Measurements from ENCODE around the gene TMEM175. TPM values are rescaled to one million over a fixed set of nuclear protein-coding genes. Genes with fewer than 3 reads are reported as not detected.

The TMEM175 gene
- total and polyA plus RNA-seq, 2 of the 4 experiments (the other 2 are of a cell fraction) = 7.7 to 41.9 TPM

DNA sequence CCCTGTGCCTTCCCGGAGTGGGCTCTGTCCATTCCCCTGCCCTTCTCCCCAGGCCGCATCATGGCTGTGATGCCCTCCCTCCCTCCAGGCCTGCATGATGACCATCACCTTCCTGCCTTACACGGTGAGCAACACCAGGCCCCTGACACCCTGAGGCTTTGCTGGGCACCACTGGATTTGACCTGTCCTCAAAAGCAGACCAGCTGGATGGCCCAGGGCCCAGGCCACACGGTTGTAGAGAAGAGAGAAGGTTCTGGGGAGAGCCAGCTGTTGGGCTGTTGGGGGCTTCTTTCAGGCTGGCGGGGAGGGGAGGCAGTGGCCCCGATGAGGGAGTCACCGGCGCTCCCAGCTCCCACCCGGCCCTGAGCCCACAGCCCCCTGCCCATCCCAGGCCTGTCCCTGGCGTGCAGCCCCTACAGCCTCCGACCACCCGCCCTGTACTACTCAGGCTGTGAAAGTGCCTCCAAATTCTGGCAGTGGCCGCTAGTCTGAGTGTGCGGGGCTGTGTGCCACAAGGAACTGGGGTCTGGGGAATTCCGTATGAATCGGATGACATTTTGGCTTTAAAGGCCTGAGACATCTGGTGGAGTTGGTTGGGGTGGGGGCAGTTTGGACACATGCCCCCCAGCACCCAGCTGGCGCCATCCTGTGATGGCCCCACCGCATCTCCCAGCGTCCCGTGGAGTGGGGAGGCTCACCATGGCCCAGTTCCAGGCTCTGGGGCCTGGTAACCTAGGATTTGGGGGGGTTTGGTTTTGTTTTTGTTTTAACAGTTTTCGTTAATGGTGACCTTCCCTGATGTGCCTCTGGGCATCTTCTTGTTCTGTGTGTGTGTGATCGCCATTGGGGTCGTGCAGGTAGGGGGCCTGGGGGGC is 19.6 kb downstream of the TMEM175 start:
- no peak overlapping the region for H2AFZ ChIP-seq (replicated peaks; ENCODE audit: low read length, poor library complexity)
- no peak overlapping the region for H2AK9ac ChIP-seq (replicated peaks; ENCODE audit: low read depth, low read length, poor library complexity)
- DNase-seq = no peak
- no peak overlapping the region for H2BK120ac ChIP-seq (ENCODE audit: low read depth, low read length)
- no peak overlapping the region for H3K27ac ChIP-seq (ENCODE audit: insufficient read depth, low read length)
- H3K9me3 ChIP-seq (ENCODE audit: control insufficient read depth, insufficient read depth, low read length) = no peaks in the 10 kb centered on the region
- 0 out of 2 replicates have a peak, but pooled peaks cover 5% of the 10 kb centered on the region for H3K9me1 ChIP-seq (ENCODE audit: insufficient read depth, low read length)
- no peak overlapping the region for H3K18ac ChIP-seq (ENCODE audit: low read depth, low read length)
- H4K20me1 ChIP-seq (ENCODE audit: insufficient read depth, low read length) = peaks cover 7% of the 10 kb centered on the region; the same call in 1 of the 2 replicates
- no peak overlapping the region for H4K5ac ChIP-seq (ENCODE audit: low read depth, low read length)
- H4K91ac ChIP-seq (ENCODE audit: insufficient read depth, low read depth, low read length) = no peak overlapping the region
- H3K4ac ChIP-seq (ENCODE audit: low read depth, low read length) = no peak overlapping the region
- no peaks in the 10 kb centered on the region for H3K27me3 ChIP-seq (ENCODE audit: control insufficient read depth, insufficient read depth, low read length)
- intact Hi-C loops (cut with micrococcal nuclease) (no loop called here), in situ Hi-C loops (cut with MboI; ENCODE audit: low sequenced_read_pairs) (no loop called here), dilution Hi-C loops (cut with HindIII; ENCODE audit: low sequenced_read_pairs, unreplicated experiment) (no loop called here)
- no peak overlapping the region for H3K23ac ChIP-seq (ENCODE audit: low read depth, low read length)
- WGBS, 2 experiments (ENCODE audit: extremely low coverage in 2 of 2, insufficient read length in 1 of 2) = 70% methylated on average over 2 of the region's 23 CpGs; no CpG with 5 or more reads in 1 of the 2 experiments
- no peak overlapping the region for H3K4me3 ChIP-seq (ENCODE audit: insufficient read depth, low read depth, low read length)
- peaks cover 7% of the 10 kb centered on the region for H3K36me3 ChIP-seq (ENCODE audit: control insufficient read depth, insufficient read depth, low read length)
- no peak overlapping the region for H2AK5ac ChIP-seq (ENCODE audit: low read depth, low read length)
- no peak overlapping the region for H2BK5ac ChIP-seq (ENCODE audit: low read depth, low read length, poor library complexity, severe bottlenecking)
- BruUV-seq (replicated peaks) = no TSS peak
- no peak overlapping the region for H3K14ac ChIP-seq (replicated peaks; ENCODE audit: low read depth, low read length)
- no peak overlapping the region for H2BK15ac ChIP-seq (ENCODE audit: low read depth, low read length)
- no peak for TF ChIP-seq SMC3 (IDR thresholded peaks at IDR 0.05; ENCODE audit: low read depth, low read length)
- no peak for TF ChIP-seq MAFK (IDR thresholded peaks at IDR 0.05; ENCODE audit: low read depth, low read length)
- no peak for TF ChIP-seq MXI1 (IDR thresholded peaks at IDR 0.05; ENCODE audit: borderline replicate concordance, low read depth, low read length)
- TF ChIP-seq RCOR1 (IDR thresholded peaks at IDR 0.05; ENCODE audit: insufficient replicate concordance, low read length) = no peak
- no peak for TF ChIP-seq NFE2L2 (IDR thresholded peaks at IDR 0.05; ENCODE audit: low read depth, low read length)
- TF ChIP-seq, protein P1, sequence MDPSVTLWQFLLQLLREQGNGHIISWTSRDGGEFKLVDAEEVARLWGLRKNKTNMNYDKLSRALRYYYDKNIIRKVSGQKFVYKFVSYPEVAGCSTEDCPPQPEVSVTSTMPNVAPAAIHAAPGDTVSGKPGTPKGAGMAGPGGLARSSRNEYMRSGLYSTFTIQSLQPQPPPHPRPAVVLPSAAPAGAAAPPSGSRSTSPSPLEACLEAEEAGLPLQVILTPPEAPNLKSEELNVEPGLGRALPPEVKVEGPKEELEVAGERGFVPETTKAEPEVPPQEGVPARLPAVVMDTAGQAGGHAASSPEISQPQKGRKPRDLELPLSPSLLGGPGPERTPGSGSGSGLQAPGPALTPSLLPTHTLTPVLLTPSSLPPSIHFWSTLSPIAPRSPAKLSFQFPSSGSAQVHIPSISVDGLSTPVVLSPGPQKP (IDR thresholded peaks at IDR 0.05; ENCODE audit: borderline replicate concordance, low read depth, low read length) = no peak
- TF ChIP-seq CEBPB (IDR thresholded peaks at IDR 0.05; ENCODE audit: low read depth, low read length) = no peak
- TF ChIP-seq, protein P2, sequence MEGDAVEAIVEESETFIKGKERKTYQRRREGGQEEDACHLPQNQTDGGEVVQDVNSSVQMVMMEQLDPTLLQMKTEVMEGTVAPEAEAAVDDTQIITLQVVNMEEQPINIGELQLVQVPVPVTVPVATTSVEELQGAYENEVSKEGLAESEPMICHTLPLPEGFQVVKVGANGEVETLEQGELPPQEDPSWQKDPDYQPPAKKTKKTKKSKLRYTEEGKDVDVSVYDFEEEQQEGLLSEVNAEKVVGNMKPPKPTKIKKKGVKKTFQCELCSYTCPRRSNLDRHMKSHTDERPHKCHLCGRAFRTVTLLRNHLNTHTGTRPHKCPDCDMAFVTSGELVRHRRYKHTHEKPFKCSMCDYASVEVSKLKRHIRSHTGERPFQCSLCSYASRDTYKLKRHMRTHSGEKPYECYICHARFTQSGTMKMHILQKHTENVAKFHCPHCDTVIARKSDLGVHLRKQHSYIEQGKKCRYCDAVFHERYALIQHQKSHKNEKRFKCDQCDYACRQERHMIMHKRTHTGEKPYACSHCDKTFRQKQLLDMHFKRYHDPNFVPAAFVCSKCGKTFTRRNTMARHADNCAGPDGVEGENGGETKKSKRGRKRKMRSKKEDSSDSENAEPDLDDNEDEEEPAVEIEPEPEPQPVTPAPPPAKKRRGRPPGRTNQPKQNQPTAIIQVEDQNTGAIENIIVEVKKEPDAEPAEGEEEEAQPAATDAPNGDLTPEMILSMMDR (conservative IDR thresholded peaks at IDR 0.05; ENCODE audit: low read depth, low read length) = no peak
- TF ChIP-seq RFX5 (IDR thresholded peaks at IDR 0.05; ENCODE audit: low read depth, low read length) = no peak
- TF ChIP-seq RAD21 (IDR thresholded peaks at IDR 0.05; ENCODE audit: low read length) = no peak
- H3K4me1 ChIP-seq (ENCODE audit: control insufficient read depth, insufficient read depth, low read length) = no peaks in the 10 kb centered on the region
- POLR2A ChIA-PET (ENCODE audit: unreplicated experiment) = no interaction called here
- no peak overlapping the region for H2BK20ac ChIP-seq (ENCODE audit: low read depth, low read length)
- H3K79me1 ChIP-seq (ENCODE audit: low read depth in 1 of 2, low read length in 2 of 2) = no peaks in the 10 kb centered on the region
- no peak overlapping the region for H4K8ac ChIP-seq (ENCODE audit: low read depth in 2 of 2, low read length in 2 of 2)
- no peak overlapping the region for H3K56ac ChIP-seq (ENCODE audit: extremely low read depth, insufficient read depth, low read length)
- no peak overlapping the region for H3K9ac ChIP-seq (ENCODE audit: low read depth, low read length)
- no peak for ATAC-seq (ENCODE audit: low read depth)
- no peak overlapping the region for H3K4me2 ChIP-seq (ENCODE audit: low read depth, low read length)
- CTCF ChIA-PET = no interaction called here
